Stomach (tissue), 9 donors: ENCODE measurements around the gene SERPINB10. TPM values are rescaled to one million over a fixed set of nuclear protein-coding genes. Genes with fewer than 3 reads are reported as not detected.
"Not testable (repeated sequence)": the region's sequence is repeated elsewhere in the genome, so short reads cannot be mapped to it uniquely, and the experiment has no call there.

Experiments
- DNase-seq, 2 donors: peaks; one replicate each; pipeline versions ENCODE4 v3.0.0 to v3.0.0-alpha.2; 2013 to 2019
- H3K27ac ChIP-seq, 5 donors: fragments of 200-600 bp in 4 of 5; sonication (generic) in 4 of 5; one replicate each; pipeline ENCODE4 v1.5.1; 2013 to 2019; ENCODE audit warnings: mild to moderate bottlenecking in 1 of 5, moderate library complexity in 1 of 5
- H3K27me3 ChIP-seq, 3 donors: fragments of 200-600 bp; sonication (generic); one replicate each; pipeline ENCODE4 v1.5.1; 2017 to 2019; ENCODE audit warnings: mixed run types in 1 of 3
- H3K36me3 ChIP-seq, 4 donors: fragments of 200-600 bp; sonication (generic); 1 replicate in 3 of 4; 2 replicates in 1 of 4; pipeline ENCODE4 v1.5.1; 2016 to 2019
- H3K4me1 ChIP-seq, 4 donors: fragments of 200-600 bp; sonication (generic); one replicate each; pipeline ENCODE4 v1.5.1; 2016 to 2019
- H3K4me3 ChIP-seq, 4 donors: fragments of 200-600 bp; sonication (generic) in 3 of 4; one replicate each; pipeline ENCODE4 v1.5.1; 2016 to 2019; ENCODE audit warnings: mild to moderate bottlenecking in 1 of 4
- H3K9me3 ChIP-seq, 4 donors: fragments of 200-600 bp; sonication (generic); one replicate each; pipeline ENCODE4 v1.5.1; 2016 to 2019
- CTCF ChIP-seq, 7 experiments: fragments of 450-650 bp in 4 of 7; fragments of 200-600 bp in 3 of 7; sonication (generic) in 3 of 7; IDR thresholded peaks; one replicate each; pipeline ENCODE4 v1.5.1; 2016 to 2019; ENCODE audit warnings: antibody characterized with exemption in 7 of 7, control low read depth in 2 of 7, mild to moderate bottlenecking in 1 of 7
- EP300 ChIP-seq: sonication (generic); formaldehyde crosslinking; IDR thresholded peaks from one replicate; pipeline ENCODE4 v1.6.1; 2017; ENCODE audit warnings: antibody characterized with exemption
- POLR2A ChIP-seq, 4 donors: fragments of 450-650 bp; IDR thresholded peaks; one replicate each; pipeline ENCODE4 v1.6.1; 2016; ENCODE audit warnings: antibody characterized with exemption in 4 of 4, control low read depth in 2 of 4, mild to moderate bottlenecking in 1 of 4, moderate library complexity in 1 of 4
- POLR2AphosphoS5 ChIP-seq, 3 donors: sonication (generic); formaldehyde crosslinking; IDR thresholded peaks; one replicate each; pipeline ENCODE4 v1.6.1; 2016; ENCODE audit warnings: antibody characterized with exemption in 3 of 3
- WGBS, 5 donors: extraction: QIAGEN DNeasy Blood & Tissue Kit in 3 of 5; methylation state at CpG; one replicate each; pipeline versions ENCODE4 v1.1.5 to v1.1.7; 2013 to 2018; 5-methylcytosine and 5-hydroxymethylcytosine counted together
- intact Hi-C: fragments of 100-400 bp; cut with DNase I; formaldehyde crosslinking; loops from one replicate; pipeline ENCODE4 v1.15.1; 2023; ENCODE audit warnings: low total_unique reads
- polyA plus RNA-seq, 3 donors: library from polyadenylated mRNA; stranded (reverse); fragments of 200-250 nt; gene quantifications; one replicate each; pipeline ENCODE4 v1.2.3, GENCODE V29; 2013
- total RNA-seq, 5 donors: library from RNA; depleted of rRNA; stranded (reverse); fragments of >200 nt; gene quantifications; one replicate each; pipeline versions ENCODE4 v1.1.0 to v1.2.3, GENCODE V29; 2014 to 2016
- donor health status: healthy with polysubstance abuse.
- donor health status: Bipolar disorder and iron deficiency.
- donor health status: healthy.

The SERPINB10 gene
- total and polyA plus RNA-seq, 8 donors = 0.10 to 0.73 TPM; not detected in 6

- Histone ChIP-seq H3K4me1 (no peaks in the 10 kb centered on the region), H3K4me3 (no peak overlapping the region), H3K27ac (no peak overlapping the region), H3K27me3 (no peaks in the 10 kb centered on the region), H3K36me3 (no peaks in the 10 kb centered on the region), H3K9me3 (no peaks in the 10 kb centered on the region)
- WGBS, 5 donors = 80 to 86% (median 83%) methylated on average over 2 of the region's 2 CpGs
- intact Hi-C loops = no loop called here
- TF ChIP-seq CTCF (IDR thresholded peaks at IDR 0.05) (no peak), POLR2AphosphoS5 (IDR thresholded peaks at IDR 0.05) (no peak)
- no peak for DNase-seq
Measured at GRCh38 chr18:63922049-63922448, 14.3 kb downstream of the SERPINB10 start.

DNA sequence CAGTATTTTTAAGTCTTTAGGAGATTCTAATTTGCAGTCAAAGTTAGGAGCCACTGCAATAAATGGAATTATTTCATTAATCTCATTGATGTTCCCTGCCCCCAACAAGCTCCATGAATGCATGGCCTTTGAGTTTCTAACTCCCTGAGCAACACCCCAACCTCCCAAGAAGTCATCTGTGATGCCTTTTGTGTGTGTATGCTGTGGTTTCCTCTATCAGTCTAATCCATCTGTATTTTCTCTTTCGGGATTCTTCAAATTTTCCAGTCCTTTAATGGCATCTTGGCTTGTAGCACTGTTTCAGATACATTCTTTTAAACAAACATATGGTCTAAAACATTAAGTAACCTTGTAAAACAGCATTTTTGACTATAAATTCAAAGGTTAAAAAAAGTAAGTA is 16.8 kb downstream of the SERPINB10 start:
- Histone ChIP-seq H3K9me3 (no peaks in the 10 kb centered on the region), H3K4me3 (no peak overlapping the region), H3K27ac (no peak overlapping the region), H3K36me3 (no peaks in the 10 kb centered on the region), H3K27me3 (no peaks in the 10 kb centered on the region), H3K4me1 (no peaks in the 10 kb centered on the region)
- TF ChIP-seq POLR2AphosphoS5 (IDR thresholded peaks at IDR 0.05) (no peak), CTCF (IDR thresholded peaks at IDR 0.05) (no peak), EP300 (no peak), POLR2A (IDR thresholded peaks at IDR 0.05) (no peak)
- 44 to 68% (median 60%) methylated on average over 1 of the region's 1 CpG for WGBS, 5 donors
- intact Hi-C loops = no loop called here
- DNase-seq = no peak

- Histone ChIP-seq H3K4me1 (no peaks in the 10 kb centered on the region), H3K4me3 (no peak overlapping the region), H3K27ac (no peak overlapping the region), H3K27me3 (no peaks in the 10 kb centered on the region), H3K9me3 (no peaks in the 10 kb centered on the region), H3K36me3 (no peaks in the 10 kb centered on the region)
- intact Hi-C loops = no loop called here
- TF ChIP-seq CTCF (IDR thresholded peaks at IDR 0.05) (no peak), POLR2A (IDR thresholded peaks at IDR 0.05) (no peak), EP300 (no peak), POLR2AphosphoS5 (IDR thresholded peaks at IDR 0.05) (no peak)
- DNase-seq = no peak
- WGBS, 5 donors = 54 to 81% (median 70%) methylated on average over 8 of the region's 8 CpGs
Measured at GRCh38 chr18:63928331-63928730, 20.6 kb downstream of the SERPINB10 start.

DNA sequence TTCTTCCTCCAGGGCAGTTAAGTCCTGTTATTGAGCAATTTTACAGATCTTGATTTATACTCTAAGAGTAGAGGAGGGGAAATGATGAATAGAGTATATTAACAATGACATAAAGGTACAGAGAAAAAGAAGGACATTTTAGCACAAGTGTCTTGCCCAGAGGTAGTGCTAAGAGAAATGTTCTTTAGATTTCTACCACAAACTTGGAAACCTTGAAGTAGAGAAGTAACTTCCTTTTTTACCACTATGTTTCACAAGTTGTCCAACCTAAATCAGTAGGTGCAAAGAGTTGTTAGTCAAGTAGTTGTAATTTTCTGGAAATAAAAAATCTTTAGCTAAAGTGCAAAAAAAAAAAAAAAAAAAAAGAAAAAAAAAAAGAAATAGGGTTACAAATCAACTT is 21.6 kb downstream of the SERPINB10 start:
- DNase-seq, H3K9me3 ChIP-seq, H3K36me3 ChIP-seq, H3K4me1 ChIP-seq, intact Hi-C loops, H3K27me3 ChIP-seq, H3K4me3 ChIP-seq, H3K27ac ChIP-seq: not testable (repeated sequence)

GRCh38 chr18:63930773-63931354 is 23.1 kb downstream of the SERPINB10 start:
- peaks cover 0 to under 1% (median under 1%) of the 10 kb centered on the region in 4 donors for H3K4me1 ChIP-seq
- DNase-seq = no peak
- H3K4me3 ChIP-seq = no peak overlapping the region
- H3K27ac ChIP-seq = no peak overlapping the region
- no peaks in the 10 kb centered on the region for H3K36me3 ChIP-seq
- TF ChIP-seq CTCF (IDR thresholded peaks at IDR 0.05) = no peak
- TF ChIP-seq POLR2AphosphoS5 (IDR thresholded peaks at IDR 0.05) = no peak
- no peak for TF ChIP-seq POLR2A (IDR thresholded peaks at IDR 0.05)
- no peak for TF ChIP-seq EP300
- intact Hi-C loops = no loop called here
- no peaks in the 10 kb centered on the region for H3K27me3 ChIP-seq
- H3K9me3 ChIP-seq = no peaks in the 10 kb centered on the region
- WGBS, 5 donors = 77 to 91% (median 85%) methylated on average over 3 of the region's 3 CpGs
